ENCODE measurements around the gene SLC35A5. TPM values are rescaled to one million over a fixed set of nuclear protein-coding genes. Genes with fewer than 3 reads are reported as not detected.
"Not testable (repeated sequence)": the region's sequence is repeated elsewhere in the genome, so short reads cannot be mapped to it uniquely, and the experiment has no call there.

The SLC35A5 gene, protein sequence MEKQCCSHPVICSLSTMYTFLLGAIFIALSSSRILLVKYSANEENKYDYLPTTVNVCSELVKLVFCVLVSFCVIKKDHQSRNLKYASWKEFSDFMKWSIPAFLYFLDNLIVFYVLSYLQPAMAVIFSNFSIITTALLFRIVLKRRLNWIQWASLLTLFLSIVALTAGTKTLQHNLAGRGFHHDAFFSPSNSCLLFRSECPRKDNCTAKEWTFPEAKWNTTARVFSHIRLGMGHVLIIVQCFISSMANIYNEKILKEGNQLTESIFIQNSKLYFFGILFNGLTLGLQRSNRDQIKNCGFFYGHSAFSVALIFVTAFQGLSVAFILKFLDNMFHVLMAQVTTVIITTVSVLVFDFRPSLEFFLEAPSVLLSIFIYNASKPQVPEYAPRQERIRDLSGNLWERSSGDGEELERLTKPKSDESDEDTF
- total RNA-seq: 36.4 TPM

- peak; percentile 99 for DNase-seq (ENCODE audit: low spot score)
Observed at GRCh38 chr3:112561734-112562529, at the start of gene SLC35A5, which contains the start of gene ATG3. TSS of gene SLC35A5 (plus strand) at chr3:112562045. CDS start at chr3:112563404, 1,359 bp downstream. TSS of gene ATG3 (minus strand) at chr3:112561962. CDS start at chr3:112561528, 434 bp downstream.

- no peak for DNase-seq (ENCODE audit: low spot score)
Observed at GRCh38 chr3:112512320-112512719, 49.5 kb upstream of the SLC35A5 start.

DNA sequence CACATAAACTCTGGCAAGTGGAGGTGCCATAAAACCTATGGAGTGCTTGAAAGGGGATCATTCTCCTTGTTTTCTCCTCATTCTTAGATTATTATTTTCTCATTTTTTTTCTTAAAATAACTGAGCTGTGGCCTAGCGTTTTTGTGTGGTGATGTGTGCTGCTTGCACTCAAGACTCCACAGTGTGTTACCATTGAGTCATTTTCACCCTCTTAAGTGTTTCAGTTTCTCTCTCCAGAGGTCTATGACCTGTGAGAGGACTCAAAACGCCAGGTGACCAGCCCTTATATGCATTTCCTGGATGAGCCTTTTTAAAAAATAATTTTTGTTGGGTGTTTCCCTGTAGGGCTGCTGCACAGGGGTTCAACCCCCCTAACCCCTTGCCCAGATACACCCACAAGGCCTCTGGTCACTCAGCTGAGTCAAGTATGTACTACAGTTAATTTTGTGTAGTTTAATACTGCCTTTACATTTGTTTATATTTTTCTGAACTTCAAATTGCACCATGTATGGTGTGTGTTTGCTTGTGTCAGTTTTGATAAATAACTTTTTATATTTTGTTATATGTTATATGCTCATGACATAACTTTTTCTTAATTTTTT is 47.2 kb upstream of the SLC35A5 start:
- no peak for DNase-seq (ENCODE audit: low spot score)

DNA sequence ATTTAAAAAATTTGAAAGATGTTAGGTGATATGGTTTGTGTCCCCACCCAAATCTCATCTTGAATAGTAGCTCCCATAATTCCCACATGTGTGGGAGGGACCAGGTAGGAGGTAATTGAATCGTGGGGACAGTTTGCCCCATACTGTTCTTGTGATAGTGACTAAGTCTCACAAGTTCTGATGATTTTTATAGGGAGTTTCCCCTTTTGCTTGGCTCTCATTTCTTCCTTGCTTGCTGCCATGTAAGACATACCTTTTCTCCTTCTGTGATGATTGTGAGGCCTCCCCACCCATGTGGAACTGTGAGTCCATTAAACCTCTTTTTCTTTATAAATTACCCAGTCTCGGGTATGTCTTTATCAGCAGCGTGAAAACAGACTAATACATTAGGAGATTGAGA is 42.9 kb upstream of the SLC35A5 start:
- not testable (repeated sequence) for DNase-seq (ENCODE audit: low spot score)

DNA sequence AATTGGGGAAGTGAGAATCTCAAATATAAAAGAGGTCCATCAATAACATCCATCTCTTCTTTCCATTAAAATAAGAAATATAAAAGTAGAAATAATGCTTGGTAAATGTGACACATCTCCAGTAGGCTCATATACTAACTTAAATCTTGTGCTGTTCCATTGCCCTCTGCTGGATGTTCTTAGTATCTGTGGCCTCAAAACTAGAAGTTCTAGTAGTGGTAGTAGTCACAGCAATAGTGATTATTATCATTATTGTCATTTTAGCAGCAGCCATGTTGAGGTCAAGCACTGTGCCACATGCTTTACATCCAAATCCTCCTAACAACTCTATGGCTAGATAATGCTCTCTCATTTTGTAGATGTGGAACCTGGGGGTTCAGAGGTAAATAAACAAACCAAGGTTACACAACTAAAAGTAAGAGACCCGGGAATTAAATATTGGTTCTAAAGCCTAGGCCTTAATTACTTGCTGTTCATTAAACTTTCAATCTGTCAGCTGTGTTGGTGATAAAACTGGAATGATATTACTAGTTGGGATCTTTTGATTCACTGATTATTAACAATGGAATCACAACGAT is 42.3 kb upstream of the SLC35A5 start:
- DNase-seq (ENCODE audit: low spot score): no peak

DNA sequence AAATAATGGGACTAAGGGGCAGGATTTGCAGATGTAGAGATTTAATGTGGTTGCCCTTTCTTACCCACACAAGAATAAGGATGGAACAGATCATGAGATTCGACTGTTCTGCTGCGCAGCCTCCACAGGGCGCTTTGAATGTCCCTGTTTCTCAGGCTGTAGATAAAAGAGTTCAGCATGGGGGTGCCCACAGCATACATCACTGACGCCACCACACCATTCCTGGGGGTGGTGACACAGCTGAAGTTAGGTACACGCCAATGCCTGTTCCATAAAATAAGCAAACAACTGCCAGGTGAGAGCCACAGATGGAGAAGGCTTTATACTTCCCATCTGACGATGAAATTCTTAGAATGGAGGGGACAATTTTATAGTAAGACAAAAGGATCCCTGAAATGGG is 37.7 kb upstream of the SLC35A5 start:
- not testable (repeated sequence) for DNase-seq (ENCODE audit: low spot score)

DNA sequence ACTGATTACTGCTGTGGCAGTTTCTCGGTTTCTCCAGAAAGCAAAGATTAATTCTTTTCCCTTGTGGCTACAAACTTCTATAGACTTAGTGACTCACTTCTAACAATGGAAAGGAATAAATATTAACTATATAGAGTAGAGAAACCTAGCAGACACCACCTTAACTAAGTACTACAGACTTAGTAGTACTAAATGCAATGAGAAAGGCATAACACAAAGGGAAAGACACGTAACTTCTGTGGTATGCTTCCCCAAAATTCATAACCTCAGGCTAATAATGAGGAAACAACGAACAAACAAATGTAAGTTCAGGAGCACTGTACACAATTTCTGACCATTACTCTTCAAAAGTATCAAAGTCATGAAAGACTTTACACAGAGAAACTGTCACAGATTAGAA is 31.3 kb upstream of the SLC35A5 start:
- DNase-seq (ENCODE audit: low spot score): no peak

DNA sequence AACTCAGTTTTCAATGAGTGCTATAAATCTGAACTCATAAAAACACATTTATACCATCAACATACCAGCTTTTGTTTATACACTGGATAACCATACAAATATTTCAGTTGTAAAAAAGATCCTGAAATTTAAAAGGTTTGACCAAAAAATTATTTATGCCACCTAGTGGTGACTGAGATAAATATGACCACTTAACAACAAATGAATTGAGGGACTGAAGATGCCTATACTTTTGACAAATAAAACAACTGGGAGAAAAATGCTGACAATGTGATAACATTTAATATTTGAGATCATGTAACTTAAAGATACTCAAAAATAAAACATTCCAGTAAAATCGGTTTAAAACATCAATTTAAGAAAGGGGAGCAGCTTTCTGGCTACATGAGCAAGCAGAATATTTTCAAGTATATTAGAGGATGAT is 30.5 kb upstream of the SLC35A5 start:
- DNase-seq (ENCODE audit: low spot score): no peak

DNA sequence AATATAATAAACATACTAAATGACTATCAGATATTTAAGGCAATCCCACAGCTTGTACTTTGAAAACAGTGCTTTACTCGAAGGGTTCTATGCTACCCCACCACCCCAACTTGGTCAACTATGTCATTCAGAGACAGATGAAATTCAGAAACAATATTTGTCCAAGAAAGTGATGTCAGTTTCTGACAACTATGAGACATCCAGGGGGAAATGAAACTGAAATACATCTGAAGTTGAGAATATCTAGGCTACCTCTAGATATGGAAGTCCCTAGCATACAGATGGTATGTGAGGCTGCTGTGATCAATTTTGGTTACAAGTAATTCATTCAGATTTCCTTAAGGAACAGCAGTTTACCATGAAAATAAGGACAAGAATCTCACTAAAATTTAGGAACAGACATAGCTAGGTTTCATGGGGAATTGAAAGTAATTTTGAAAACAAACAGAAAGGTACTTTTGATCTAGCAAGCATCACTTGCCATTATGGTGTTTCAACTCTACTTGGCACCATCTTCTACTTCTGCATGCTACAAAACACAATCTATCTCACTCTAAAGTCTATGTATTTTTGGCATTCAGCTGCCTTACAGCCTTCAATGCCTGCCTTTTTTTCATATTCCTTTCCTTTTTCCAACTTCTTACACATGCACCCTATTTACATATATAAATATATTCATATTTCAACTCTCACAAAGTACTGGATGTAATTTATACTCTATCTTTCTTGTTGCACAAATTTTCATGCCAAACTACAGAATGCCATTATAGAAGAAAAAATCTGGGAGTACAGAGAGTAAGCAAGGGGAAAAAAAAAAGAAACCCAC is 21.8 kb upstream of the SLC35A5 start:
- DNase-seq (ENCODE audit: low spot score): no peak

- DNase-seq (ENCODE audit: low spot score): no peak
Observed at GRCh38 chr3:112546216-112546759, 15.6 kb upstream of the SLC35A5 start.

- DNase-seq (ENCODE audit: low spot score): no peak
Observed at GRCh38 chr3:112550859-112551258, 11.0 kb upstream of the SLC35A5 start.

DNA sequence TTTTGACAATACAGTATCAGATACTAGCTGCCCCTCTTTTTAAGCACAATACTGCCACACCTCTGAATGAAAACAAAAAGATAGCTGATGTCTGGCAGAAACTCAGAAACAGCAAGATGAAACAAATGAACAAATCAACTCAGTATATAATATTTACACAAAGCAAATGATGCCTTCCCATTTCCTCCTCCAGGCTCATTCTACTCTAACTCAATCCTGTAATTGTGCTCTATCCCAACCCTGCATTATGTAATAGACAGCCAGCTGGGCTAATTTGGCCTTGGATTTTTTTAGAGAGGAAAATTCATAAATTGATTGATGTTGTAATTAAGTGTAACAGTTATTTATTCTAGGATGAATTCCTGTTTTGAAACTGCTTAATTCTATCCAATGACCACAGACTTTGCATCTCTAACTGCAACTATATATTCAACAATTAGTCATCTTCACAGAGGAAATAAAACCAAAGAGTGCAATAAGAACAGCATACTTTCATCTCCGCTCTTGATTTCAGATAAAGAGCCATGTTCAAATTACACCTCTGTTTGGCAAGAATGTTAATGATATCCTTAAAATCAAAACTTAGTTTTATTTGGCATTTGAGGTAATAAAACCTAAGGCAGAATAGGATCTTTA is 6.2 kb upstream of the SLC35A5 start:
- DNase-seq (ENCODE audit: low spot score): no peak

DNA sequence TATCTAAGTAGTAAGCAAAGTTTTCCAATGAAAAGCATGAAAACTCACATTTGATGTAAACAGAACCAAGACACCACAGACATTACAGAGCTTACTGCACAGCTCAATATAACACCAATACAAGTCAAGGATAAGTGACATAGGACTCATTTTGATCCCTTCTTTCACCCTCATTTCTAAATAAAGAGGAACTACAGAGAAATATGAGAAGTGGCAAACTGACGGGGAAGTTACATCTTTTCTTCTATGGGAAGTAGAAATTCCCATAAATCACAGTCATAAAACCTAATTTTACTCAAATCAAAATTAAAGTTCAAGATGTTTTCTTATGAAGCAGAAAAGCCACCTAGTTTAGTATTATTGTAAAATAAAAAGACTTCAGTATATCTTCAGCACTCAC is 3.9 kb upstream of the SLC35A5 start:
- no peak for DNase-seq (ENCODE audit: low spot score)

- DNase-seq (ENCODE audit: low spot score): no peak
Observed at GRCh38 chr3:112560307-112560706, 1.5 kb upstream of the SLC35A5 start.

DNA sequence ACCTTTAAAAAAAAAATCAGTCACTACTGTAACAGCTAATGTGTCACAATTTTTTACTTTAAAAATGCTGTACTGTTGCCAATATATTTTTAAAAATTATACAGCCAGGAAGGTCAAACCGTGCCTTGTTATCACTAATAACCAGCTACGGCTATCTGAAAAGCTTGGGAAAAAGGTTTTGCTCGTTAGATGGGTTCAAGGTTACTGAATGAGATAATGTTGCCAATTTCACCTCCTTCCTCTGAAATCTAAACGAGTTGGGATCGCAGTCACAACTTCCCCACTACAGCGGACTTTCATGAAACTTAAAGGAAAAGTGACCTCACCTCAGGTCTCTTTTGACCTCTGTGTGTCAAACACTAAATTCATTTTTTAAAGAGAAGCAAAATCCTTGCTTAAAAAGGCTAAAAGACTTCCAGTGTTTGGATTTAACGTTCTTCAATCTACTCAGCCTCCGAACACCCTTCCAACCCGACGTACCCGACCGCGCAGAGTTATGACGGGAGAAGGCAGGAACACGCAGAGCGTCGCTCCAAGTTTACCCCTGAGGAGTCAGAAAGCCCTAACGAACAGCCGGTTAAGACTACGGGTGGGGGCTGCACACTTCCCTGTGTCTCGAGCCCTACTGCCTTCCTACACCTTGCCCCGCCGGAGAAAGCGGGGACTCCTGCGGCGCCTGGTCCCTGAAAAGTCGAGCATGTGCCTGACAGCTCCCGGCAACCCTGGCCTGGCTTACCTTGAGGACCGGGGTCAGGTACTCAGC is 943 bp upstream of the SLC35A5 start:
- peak; percentile 63 for DNase-seq (ENCODE audit: low spot score)

- no peak for DNase-seq (ENCODE audit: low spot score)
Observed at GRCh38 chr3:112561484-112561733, 436 bp upstream of the SLC35A5 start.

GRCh38 chr3:112564247-112564939 is 2.5 kb downstream of the SLC35A5 start:
- DNase-seq (ENCODE audit: low spot score): not testable (repeated sequence)

DNA sequence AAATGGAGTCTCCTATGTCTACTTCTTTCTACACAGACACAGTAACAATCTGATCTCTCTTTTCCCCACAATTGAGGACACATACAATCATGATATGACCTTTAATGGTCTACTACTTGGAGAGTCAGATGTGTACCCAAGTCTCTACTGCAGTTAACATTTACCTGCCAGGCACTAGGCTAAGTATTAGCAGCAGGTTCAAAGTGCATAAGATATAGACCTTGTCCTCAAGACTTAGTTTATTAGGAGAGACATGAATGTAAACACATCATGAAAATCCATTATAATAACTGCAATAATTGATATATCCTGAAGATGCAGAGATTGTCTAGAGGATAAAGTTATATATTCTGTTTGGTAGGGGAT is 3.1 kb downstream of the SLC35A5 start:
- DNase-seq (ENCODE audit: low spot score): no peak

DNA sequence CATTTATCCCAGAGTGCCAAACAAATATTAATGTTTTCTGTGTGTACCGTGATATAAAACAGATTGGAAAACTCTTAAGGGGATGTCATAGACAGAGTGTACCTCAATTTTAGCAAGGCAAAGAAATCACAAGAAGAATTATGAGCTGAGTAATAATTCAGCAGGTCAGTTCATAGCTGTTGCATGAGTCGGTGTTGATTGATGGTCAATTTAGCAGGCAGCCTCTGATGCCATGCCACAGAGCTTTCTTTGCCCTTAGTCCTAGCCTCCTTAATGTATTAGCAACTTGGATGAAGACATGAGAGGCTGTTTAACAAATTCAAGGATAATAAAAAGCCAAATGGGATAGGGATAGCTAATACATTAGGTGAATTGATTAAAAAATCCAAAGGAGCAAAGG is 6.8 kb downstream of the SLC35A5 start:
- no peak for DNase-seq (ENCODE audit: low spot score)
